Vagina (tissue), 2 donors: ENCODE data around the gene AVEN. TPM values are rescaled to one million over a fixed set of nuclear protein-coding genes. Genes with fewer than 3 reads are reported as not detected.
"Not testable (repeated sequence)": the region's sequence is repeated elsewhere in the genome, so short reads cannot be mapped to it uniquely, and the experiment has no call there.

Experiments used
- DNase-seq, 2 donors: peaks; one replicate each; pipeline ENCODE4 v3.0.0-alpha.2; 2017; ENCODE audit errors: extremely low spot score in 2 of 2
- H3K27ac ChIP-seq: fragments of 200-600 bp; sonication (generic); one replicate; pipeline ENCODE4 v1.5.1; 2019
- H3K27me3 ChIP-seq: fragments of 200-600 bp; sonication (generic); one replicate; pipeline ENCODE4 v1.5.1; 2019
- H3K36me3 ChIP-seq, 2 donors: fragments of 200-600 bp; sonication (generic); one replicate each; pipeline ENCODE4 v1.5.1; 2017 to 2019
- H3K4me1 ChIP-seq: fragments of 200-600 bp; sonication (generic); one replicate; pipeline ENCODE4 v1.5.1; 2019
- H3K4me3 ChIP-seq, 2 donors: fragments of 200-600 bp; sonication (generic); 1 replicate in 1 of 2; 2 replicates in 1 of 2; pipeline ENCODE4 v1.5.1; 2016 to 2019
- H3K9me3 ChIP-seq: fragments of 200-600 bp; sonication (generic); one replicate; pipeline ENCODE4 v1.5.1; 2019
- CTCF ChIP-seq, 3 experiments: fragments of 450-650 bp in 2 of 3; fragments of 200-600 bp in 1 of 3; sonication (generic) in 1 of 3; IDR thresholded peaks; one replicate each; pipeline ENCODE4 v1.5.1; 2017 to 2019; ENCODE audit warnings: antibody characterized with exemption in 3 of 3, mild to moderate bottlenecking in 2 of 3, moderate library complexity in 2 of 3
- POLR2A ChIP-seq, 2 donors: fragments of 450-650 bp; IDR thresholded peaks; one replicate each; pipeline ENCODE4 v1.6.1; 2017; ENCODE audit warnings: antibody characterized with exemption in 2 of 2, mild to moderate bottlenecking in 2 of 2, moderate library complexity in 2 of 2
- POLR2AphosphoS5 ChIP-seq, 2 donors: sonication (generic); formaldehyde crosslinking; IDR thresholded peaks; one replicate each; pipeline ENCODE4 v1.9.0; 2017; ENCODE audit warnings: antibody characterized with exemption in 2 of 2, mild to moderate bottlenecking in 2 of 2, low read depth in 1 of 2; ENCODE audit not compliant: insufficient read depth in 1 of 2
- intact Hi-C: fragments of 100-400 bp; cut with DNase I; formaldehyde crosslinking; loops from one replicate; pipeline ENCODE4 v1.15.1; 2023
- total RNA-seq: library from RNA; depleted of rRNA; stranded (reverse); fragments of >200 nt; gene quantifications from one replicate; pipeline ENCODE4 v1.2.3, GENCODE V29; 2016

Gene AVEN
- total RNA-seq, 1 donor from 2014 or later, result 7.4 TPM

- H3K9me3 ChIP-seq, result no peaks in the 10 kb centered on the region
- H3K27ac ChIP-seq, result no peak overlapping the region
- TF ChIP-seq POLR2A (IDR thresholded peaks at IDR 0.05) (no peak), CTCF (IDR thresholded peaks at IDR 0.05) (no peak), POLR2AphosphoS5 (IDR thresholded peaks at IDR 0.05; ENCODE audit: insufficient read depth in 1 of 2, low read depth in 1 of 2) (no peak)
- no peaks in the 10 kb centered on the region for H3K27me3 ChIP-seq
- H3K4me1 ChIP-seq, result no peaks in the 10 kb centered on the region
- H3K36me3 ChIP-seq, result no peaks in the 10 kb centered on the region
- intact Hi-C loops, result no loop called here
- DNase-seq, result no peak
- H3K4me3 ChIP-seq, result no peak overlapping the region
Observed at GRCh38 chr15:33823119-33823518, 215.9 kb downstream of the AVEN start.

- H3K27ac ChIP-seq, result no peak overlapping the region
- H3K27me3 ChIP-seq, result no peaks in the 10 kb centered on the region
- H3K9me3 ChIP-seq, result no peaks in the 10 kb centered on the region
- intact Hi-C loops, result no loop called here
- TF ChIP-seq POLR2A (IDR thresholded peaks at IDR 0.05) (no peak), CTCF (IDR thresholded peaks at IDR 0.05) (no peak), POLR2AphosphoS5 (IDR thresholded peaks at IDR 0.05; ENCODE audit: insufficient read depth in 1 of 2, low read depth in 1 of 2) (no peak)
- no peak overlapping the region for H3K4me3 ChIP-seq
- no peak for DNase-seq
- no peaks in the 10 kb centered on the region for H3K36me3 ChIP-seq
- no peaks in the 10 kb centered on the region for H3K4me1 ChIP-seq
Observed at GRCh38 chr15:33822479-33822878, 216.5 kb downstream of the AVEN start.

- DNase-seq, H3K27me3 ChIP-seq, H3K27ac ChIP-seq, H3K9me3 ChIP-seq, H3K36me3 ChIP-seq, intact Hi-C loops, H3K4me1 ChIP-seq, H3K4me3 ChIP-seq: not testable (repeated sequence)
Observed at GRCh38 chr15:33819499-33819898, 219.5 kb downstream of the AVEN start.

Other genes with a start within 250 kb of the AVEN start
- not detected for gene CHRM5, start 70.7 kb downstream of the AVEN start, total RNA-seq
- gene EMC7, start 62.7 kb upstream of the AVEN start, total RNA-seq, result 31.4 TPM
- 1.5 TPM for gene PGBD4, start 62.9 kb upstream of the AVEN start, total RNA-seq
- gene KATNBL1, start 170.9 kb upstream of the AVEN start, total RNA-seq, result 50.3 TPM
- 86.2 TPM for gene EMC4, start 185.8 kb upstream of the AVEN start, total RNA-seq